ENCODE results near the gene RXFP3. TPM values are rescaled to one million over a fixed set of nuclear protein-coding genes. Genes with fewer than 3 reads are reported as not detected.

The RXFP3 gene
- polyA plus RNA-seq, 1 experiment: not detected

DNA sequence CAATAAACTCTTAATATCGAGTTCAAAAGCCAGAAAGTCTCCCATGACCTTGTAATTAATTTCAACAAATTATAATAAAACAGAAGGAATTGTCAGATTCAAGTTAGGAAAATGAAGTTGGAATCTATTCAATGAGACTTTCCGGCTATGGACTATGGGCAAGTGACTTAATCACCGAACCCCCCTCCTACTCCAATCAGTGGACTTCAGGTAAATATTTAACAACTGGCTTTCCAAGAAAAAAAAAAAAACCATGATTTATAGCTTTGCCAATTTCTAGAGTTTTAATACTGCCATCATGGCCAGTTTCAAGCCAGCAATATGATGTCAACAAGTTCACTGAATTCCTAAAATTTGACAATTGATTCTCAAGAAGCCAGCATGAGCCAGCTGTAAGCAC, 43.8 kb downstream of the RXFP3 start:
- ChIA-PET CTCF (interaction anchor here (1.0 to 2.3 kb wide), 2 partner anchors 10 to 510 kb away, joined by 3 to 14 read pairs; no protein-coding TSS in a partner anchor), POLR2A (no interaction called here)
- H3K27ac ChIP-seq (ENCODE audit: low read depth, low read length): no peak overlapping the region
- TF ChIP-seq, protein P1, sequence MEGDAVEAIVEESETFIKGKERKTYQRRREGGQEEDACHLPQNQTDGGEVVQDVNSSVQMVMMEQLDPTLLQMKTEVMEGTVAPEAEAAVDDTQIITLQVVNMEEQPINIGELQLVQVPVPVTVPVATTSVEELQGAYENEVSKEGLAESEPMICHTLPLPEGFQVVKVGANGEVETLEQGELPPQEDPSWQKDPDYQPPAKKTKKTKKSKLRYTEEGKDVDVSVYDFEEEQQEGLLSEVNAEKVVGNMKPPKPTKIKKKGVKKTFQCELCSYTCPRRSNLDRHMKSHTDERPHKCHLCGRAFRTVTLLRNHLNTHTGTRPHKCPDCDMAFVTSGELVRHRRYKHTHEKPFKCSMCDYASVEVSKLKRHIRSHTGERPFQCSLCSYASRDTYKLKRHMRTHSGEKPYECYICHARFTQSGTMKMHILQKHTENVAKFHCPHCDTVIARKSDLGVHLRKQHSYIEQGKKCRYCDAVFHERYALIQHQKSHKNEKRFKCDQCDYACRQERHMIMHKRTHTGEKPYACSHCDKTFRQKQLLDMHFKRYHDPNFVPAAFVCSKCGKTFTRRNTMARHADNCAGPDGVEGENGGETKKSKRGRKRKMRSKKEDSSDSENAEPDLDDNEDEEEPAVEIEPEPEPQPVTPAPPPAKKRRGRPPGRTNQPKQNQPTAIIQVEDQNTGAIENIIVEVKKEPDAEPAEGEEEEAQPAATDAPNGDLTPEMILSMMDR (IDR thresholded peaks at IDR 0.05; ENCODE audit: low read depth, low read length): no peak
- no peak for DNase-seq (ENCODE audit: low read depth, low spot score)
- H3K4me3 ChIP-seq (ENCODE audit: low read depth, low read length): no peak overlapping the region
- H3K27me3 ChIP-seq (ENCODE audit: control insufficient read depth, insufficient read depth, low read length): peaks cover under 1% of the 10 kb centered on the region
- H3K9me3 ChIP-seq (ENCODE audit: control insufficient read depth, insufficient read depth, low read length): no peaks in the 10 kb centered on the region

- CTCF ChIA-PET: interaction anchor here (1.1 to 3.7 kb wide), 3 partner anchors 11 to 485 kb away, joined by 3 to 24 read pairs (median 13); no protein-coding TSS in a partner anchor
- no peak overlapping the region for H3K27ac ChIP-seq (ENCODE audit: low read depth, low read length)
- H3K9me3 ChIP-seq (ENCODE audit: control insufficient read depth, insufficient read depth, low read length): no peaks in the 10 kb centered on the region
- POLR2A ChIA-PET: no interaction called here
- H3K4me3 ChIP-seq (ENCODE audit: low read depth, low read length): no peak overlapping the region
- no peak for DNase-seq (ENCODE audit: low read depth, low spot score)
- TF ChIP-seq, protein P1 (IDR thresholded peaks at IDR 0.05; ENCODE audit: low read depth, low read length): no peak
- H3K27me3 ChIP-seq (ENCODE audit: control insufficient read depth, insufficient read depth, low read length): no peaks in the 10 kb centered on the region
Observed at GRCh38 chr5:33981408-33982162, 45.4 kb downstream of the RXFP3 start.

- H3K27ac ChIP-seq (ENCODE audit: low read depth, low read length): no peak overlapping the region
- H3K27me3 ChIP-seq (ENCODE audit: control insufficient read depth, insufficient read depth, low read length): no peaks in the 10 kb centered on the region
- no peaks in the 10 kb centered on the region for H3K9me3 ChIP-seq (ENCODE audit: control insufficient read depth, insufficient read depth, low read length)
- ChIA-PET POLR2A (no interaction called here), CTCF (interaction anchor here (1.0 to 3.7 kb wide), 2 partner anchors 14 to 513 kb away, joined by 3 to 24 read pairs; no protein-coding TSS in a partner anchor)
- no peak for DNase-seq (ENCODE audit: low read depth, low spot score)
- H3K4me3 ChIP-seq (ENCODE audit: low read depth, low read length): no peak overlapping the region
- TF ChIP-seq, protein P1 (IDR thresholded peaks at IDR 0.05; ENCODE audit: low read depth, low read length): no peak
Observed at GRCh38 chr5:33984178-33984577, 48.0 kb downstream of the RXFP3 start.

DNA sequence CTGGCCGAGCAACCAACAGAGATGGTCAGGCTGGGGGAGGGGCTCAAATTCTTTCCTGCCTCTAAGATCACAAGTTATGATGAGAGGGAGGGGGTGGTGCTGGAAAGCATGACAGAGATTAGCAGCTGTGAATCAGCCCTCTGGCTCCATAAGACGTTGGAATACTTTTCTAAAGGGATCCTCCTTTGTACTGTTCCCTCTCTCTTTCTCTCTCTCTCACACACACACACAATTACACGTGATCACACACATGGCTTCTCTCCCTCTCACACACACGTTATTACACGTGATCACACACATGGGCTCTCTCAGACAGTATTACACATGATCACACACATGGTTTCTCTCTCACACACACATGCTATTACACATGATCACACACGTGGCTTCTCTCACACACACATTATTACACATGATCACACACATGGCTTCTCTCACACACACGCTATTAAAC, 48.5 kb downstream of the RXFP3 start, which contains the start of gene SLC45A2:
SLC45A2 (minus strand) TSS at position 23 of the 454 bp plus-strand sequence. CDS start 110 bp downstream, outside the sequence.
- CTCF ChIA-PET: no interaction called here
- POLR2A ChIA-PET: no interaction called here
- Histone ChIP-seq H3K27ac (ENCODE audit: low read depth, low read length) (no peak within 1 kb of the TSS), H3K27me3 (ENCODE audit: control insufficient read depth, insufficient read depth, low read length) (no peaks in the 10 kb centered on the region), H3K9me3 (ENCODE audit: control insufficient read depth, insufficient read depth, low read length) (no peaks in the 10 kb centered on the region), H3K4me3 (ENCODE audit: low read depth, low read length) (no peak within 1 kb of the TSS)
- TF ChIP-seq, protein P1 (IDR thresholded peaks at IDR 0.05; ENCODE audit: low read depth, low read length): no peak
- no peak for DNase-seq (ENCODE audit: low read depth, low spot score)

DNA sequence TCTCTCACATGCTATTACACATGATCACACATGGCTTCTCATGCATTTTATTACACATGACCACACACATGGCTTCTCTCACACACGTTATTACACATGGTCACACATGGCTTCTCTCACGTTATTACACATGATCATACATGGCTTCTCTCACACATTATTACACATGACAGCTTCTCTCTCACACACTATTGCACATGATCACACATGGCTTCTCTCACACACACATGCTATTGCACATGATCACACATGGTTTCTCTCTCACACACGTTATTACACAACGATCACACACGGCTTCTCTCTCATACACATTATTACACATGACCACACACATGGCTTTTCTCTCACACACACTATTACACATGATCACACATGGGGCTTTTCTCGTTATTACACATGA, 49.3 kb downstream of the RXFP3 start:
- Histone ChIP-seq H3K4me3 (ENCODE audit: low read depth, low read length) (no peak overlapping the region), H3K27ac (ENCODE audit: low read depth, low read length) (no peak overlapping the region), H3K27me3 (ENCODE audit: control insufficient read depth, insufficient read depth, low read length) (no peaks in the 10 kb centered on the region), H3K9me3 (ENCODE audit: control insufficient read depth, insufficient read depth, low read length) (no peaks in the 10 kb centered on the region)
- POLR2A ChIA-PET: no interaction called here
- CTCF ChIA-PET: interaction anchor here (0.9 kb wide), 2 partner anchors 12 to 17 kb away, joined by 3 read pairs; no protein-coding TSS in a partner anchor
- no peak for DNase-seq (ENCODE audit: low read depth, low spot score)
- TF ChIP-seq, protein P1 (IDR thresholded peaks at IDR 0.05; ENCODE audit: low read depth, low read length): no peak

Measured in AG04450 (cell line).